Activated CD4-positive, alpha-beta T cell treated with anti-CD3 and anti-CD28 coated beads, Interleukin-10, Interleukin-2, amounts not matched to agents 100 ng/mL and 50 ng/mL, durations not matched to agents 16 hours and 8 hours (primary cell): Measurements from ENCODE around the gene DENND1A.

Experiments used
- DNase-seq: peaks from one replicate; pipeline ENCODE4 v3.0.0-alpha.2; 2020

DENND1A gene

GRCh38 chr9:123377211-123377971 is 552.5 kb downstream of the DENND1A start:
- DNase-seq = no peak

DNA sequence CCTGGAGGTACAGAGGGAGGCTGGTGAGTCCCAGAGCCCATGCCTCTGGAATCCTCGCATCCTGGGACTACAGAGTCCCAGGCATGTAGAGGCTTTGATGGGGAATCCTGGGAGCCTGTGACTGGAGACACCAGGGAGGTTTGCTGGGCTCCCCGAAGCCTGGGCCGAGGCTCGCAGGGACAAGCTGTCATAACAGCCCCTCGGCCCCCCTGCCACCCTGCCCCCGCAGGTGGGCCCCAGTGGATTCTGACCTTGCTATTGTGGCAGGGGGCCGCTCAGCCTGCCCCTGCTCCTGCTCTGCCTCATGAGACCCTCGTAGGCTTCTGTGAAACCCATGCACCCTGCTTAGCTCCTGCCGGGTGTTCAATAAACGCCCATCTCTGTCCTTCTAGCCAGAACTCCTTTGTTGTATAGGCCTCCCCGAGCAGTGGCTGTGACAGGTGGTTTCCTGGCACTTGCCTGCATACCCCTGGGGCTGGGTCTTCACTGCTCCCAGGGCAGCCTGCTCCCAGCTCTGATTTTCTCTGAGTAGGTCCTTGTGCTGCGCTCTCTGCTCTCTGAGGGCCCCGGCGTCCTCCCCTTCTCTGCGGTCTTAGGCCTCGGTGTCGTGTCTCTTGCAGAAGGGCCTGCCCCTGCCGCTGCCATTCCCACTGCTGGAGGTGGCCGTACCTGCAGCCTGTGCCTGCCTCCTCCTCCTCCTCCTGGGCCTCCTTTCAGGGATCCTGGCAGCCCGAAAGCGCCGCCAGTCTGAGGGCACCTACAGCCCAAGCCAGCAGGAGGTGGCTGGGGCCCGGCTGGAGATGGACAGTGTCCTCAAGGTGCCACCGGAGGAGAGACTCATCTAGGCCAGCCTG is 553.5 kb downstream of the DENND1A start:
- no peak for DNase-seq

DNA sequence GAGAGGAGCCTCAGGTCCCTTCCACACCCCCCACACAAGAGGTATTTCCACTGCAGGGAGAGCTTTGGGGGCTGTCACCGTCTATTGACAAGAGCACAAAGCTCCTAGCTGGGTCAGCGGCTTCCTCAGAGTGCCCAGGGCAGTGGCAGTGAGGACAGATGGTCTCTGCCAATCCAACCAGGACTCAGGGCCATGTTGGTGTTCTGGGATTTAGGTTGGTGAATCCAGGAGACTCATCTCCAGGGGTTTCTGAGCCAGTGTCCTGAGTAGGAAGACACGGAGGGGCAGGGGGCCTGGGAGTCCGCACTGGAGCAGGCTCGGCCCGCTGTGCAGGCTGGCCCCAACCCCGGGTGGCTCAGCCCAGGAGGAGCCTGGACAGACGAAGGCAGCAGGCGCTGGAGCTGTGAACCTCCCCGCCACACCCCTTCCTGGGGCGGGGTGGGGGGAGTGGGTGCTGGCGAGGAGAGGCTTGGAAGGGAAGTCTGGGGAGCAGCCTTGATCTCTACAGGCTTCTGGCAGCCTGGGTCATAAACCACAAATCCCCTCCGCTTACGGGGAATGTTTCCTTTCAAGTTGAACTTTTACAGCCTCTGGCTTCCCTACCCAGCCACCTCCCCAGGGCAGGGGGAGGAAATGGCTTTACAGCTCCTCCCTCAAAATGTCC is 554.3 kb downstream of the DENND1A start:
- DNase-seq = no peak

- no peak for DNase-seq
Observed at GRCh38 chr9:123373946-123374345, 556.0 kb downstream of the DENND1A start.

DNA sequence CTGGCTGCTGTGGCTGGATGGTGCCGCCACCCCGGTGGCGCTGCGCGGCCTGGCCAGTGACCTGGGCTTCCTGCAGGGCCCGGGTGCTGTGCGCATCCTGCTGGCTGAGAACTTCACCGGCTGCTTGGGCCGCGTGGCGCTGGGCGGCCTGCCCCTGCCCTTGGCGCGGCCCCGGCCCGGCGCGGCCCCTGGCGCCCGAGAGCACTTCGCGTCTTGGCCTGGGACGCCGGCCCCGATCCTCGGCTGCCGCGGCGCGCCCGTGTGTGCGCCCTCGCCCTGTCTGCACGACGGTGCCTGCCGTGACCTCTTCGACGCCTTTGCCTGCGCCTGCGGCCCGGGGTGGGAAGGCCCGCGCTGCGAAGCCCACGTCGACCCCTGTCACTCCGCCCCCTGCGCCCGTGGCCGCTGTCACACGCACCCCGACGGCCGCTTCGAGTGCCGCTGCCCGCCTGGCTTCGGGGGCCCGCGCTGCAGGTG is 556.4 kb downstream of the DENND1A start:
- DNase-seq = no peak

- DNase-seq = no peak
Observed at GRCh38 chr9:123372766-123373446, 557.0 kb downstream of the DENND1A start.

- no peak for DNase-seq
Observed at GRCh38 chr9:123371805-123372590, 557.9 kb downstream of the DENND1A start.

DNA sequence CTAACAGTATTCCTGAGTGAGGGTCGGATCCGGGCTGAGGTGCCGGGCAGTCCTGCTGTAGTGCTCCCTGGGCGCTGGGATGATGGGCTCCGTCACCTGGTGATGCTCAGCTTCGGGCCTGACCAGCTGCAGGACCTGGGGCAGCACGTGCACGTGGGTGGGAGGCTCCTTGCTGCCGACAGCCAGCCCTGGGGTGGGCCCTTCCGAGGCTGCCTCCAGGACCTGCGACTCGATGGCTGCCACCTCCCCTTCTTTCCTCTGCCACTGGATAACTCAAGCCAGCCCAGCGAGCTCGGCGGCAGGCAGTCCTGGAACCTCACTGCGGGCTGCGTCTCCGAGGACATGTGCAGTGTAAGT is 558.7 kb downstream of the DENND1A start:
- no peak for DNase-seq

- no peak for DNase-seq
Observed at GRCh38 chr9:123370526-123371227, 559.2 kb downstream of the DENND1A start.

DNA sequence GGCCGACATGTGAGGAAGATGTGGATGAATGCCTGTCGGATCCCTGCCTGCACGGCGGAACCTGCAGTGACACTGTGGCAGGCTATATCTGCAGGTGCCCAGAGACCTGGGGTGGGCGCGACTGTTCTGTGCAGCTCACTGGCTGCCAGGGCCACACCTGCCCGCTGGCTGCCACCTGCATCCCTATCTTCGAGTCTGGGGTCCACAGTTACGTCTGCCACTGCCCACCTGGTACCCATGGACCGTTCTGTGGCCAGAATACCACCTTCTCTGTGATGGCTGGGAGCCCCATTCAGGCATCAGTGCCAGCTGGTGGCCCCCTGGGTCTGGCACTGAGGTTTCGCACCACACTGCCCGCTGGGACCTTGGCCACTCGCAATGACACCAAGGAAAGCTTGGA is 559.8 kb downstream of the DENND1A start:
- no peak for DNase-seq

- DNase-seq = no peak
Observed at GRCh38 chr9:123369296-123369695, 560.6 kb downstream of the DENND1A start.

DNA sequence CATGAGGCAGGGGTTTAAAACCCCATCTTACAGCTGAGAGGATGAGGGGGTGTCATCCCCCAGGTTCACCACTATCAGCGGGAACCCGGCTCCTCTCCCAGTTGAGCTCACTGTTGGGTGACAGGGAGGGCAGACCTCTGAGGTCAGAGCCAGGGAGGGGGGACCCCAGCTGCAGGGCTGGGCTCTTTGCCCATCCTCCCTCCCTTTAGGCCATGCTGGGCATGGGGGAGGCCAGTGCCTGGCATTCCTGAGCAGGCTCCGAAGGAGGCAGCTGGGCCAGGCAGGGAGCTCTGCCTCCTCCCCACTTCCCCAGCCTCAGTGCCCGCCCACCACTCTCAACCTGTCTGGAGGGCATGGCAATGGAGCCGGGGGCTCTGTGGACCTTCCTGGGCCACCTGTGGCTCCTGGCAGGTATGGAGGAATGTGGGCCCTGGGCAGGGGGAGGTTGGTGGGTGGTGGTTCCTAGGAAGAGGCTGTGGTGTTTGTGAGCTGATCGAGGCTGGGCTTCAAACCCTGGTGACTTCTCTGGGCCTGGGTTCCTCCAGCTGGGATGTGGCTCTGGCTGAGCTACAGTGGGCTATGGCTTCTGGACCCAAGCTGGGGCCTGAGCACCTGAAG is 561.3 kb downstream of the DENND1A start:
- no peak for DNase-seq

DNA sequence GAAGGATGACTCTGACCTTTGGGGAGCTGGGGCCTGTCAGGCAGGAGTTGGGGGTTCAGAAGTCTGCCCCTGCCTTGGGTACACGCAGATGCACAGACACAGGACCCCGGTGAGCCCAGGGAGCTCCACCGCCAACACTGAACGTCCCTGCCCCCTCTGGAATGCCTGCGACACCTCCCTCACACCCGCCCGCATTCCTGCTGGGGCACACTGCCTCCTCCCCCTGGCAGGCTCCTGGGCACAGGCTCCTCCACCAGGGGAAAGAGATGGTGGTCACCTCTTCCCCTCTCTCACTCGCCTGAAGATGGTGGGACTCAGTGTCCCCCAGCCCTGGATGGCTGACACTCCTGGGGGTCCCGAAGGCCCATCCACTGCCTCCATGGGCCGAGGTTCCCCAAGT is 561.9 kb downstream of the DENND1A start:
- DNase-seq = no peak

GRCh38 chr9:123365881-123366528 is 563.9 kb downstream of the DENND1A start:
- DNase-seq = no peak

DNA sequence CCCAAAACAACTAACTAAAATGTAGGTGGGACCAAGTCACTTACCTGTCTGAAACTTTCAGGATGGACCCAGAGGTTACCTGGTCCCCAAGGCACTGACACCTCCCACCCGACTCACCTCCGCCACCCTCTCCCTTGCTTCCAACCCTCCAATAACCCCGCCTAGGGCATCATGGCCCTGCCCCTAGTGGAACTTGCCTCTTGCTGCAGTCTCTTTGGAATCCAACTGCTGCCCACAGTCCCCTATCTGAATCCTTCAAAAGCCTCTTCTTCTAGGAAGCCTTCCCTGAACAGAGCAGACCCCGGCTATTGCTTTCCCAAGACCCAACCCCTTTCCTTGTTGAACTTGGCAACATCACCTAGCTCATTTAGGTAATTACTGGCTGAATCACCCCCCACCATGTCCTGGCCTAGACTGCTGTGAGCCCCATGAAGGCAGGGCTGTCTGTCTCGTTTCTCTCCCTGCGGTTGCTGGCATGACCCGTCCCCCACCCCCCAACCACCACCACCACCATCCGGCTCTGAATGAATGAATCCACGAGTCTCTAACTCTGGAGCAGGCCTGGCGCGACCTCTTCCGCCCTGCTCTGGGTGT is 564.5 kb downstream of the DENND1A start:
- no peak for DNase-seq

DNA sequence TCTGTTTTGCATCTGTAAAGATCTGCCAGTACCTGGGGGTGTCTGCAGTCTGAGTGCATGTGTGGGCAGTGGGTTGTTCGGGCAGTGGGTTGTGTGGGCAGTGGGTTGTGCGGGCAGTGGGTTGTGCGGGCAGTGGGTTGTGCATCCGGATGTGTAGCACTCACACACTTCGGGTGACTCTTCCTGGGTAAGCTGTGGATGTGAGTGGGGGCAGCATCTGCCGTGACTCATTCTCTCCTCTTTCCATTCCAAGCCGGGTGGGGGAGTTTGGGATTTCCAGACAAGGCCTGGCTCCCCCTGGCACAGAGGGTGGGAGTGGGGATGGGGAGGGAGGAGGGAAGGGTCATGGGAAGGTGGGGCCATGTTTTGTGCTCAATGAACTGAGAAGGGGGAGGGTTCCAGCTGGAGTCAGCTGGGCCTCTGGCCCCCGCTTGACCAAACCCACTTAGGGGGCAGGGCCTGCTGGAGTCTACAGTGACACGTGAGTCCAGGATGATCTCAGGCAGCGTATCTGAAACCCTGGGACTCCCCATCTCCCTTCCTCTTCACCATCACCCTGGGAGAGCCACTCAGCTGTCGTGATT is 565.6 kb downstream of the DENND1A start:
- no peak for DNase-seq

- no peak for DNase-seq
Observed at GRCh38 chr9:123362856-123363255, 567.1 kb downstream of the DENND1A start.

DNA sequence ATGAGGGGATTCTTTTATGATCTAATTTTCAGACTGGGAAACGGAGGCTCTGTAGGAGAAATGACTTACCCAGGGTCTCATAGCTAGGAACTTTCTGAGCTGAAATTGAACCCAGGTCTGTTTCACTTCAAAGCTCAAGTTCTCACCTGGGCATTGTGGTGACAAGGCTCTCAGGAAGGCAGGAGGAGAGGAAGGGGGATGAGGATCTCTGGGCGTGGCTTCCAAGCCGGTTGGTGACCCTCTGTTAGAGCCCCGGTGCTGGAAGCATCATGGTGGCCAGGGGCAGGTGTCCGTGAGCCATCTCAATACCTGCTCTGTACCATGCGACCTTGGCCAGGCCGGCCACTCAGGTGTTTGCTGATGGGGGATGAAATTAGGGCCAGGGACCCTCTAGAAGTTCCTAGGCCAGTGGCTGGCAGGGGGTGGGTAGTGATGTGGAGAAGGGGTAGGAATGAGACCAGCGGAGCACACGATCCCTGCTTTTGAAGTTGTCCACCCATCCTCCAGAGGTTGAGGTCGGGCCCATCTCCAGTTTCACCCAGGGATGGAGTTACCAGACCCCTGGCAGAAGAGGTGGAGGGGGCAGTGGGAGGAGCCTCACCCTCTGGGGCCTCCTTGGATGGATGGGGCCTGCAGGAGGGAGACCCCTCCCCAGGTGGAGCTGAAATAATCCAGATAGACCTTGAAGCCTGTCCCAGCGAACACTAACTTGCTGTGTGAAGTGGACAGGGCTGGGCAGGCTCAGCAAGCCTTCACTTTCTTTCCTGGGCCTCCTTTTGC is 568.0 kb downstream of the DENND1A start:
- no peak for DNase-seq
